Loucy (cell line): Measurements from ENCODE around the gene TNIP1.

Source experiments
- H2AFZ ChIP-seq: fragments of 200-600 bp; sonication (generic); 2 replicates; pipeline ENCODE4 v1.6.0; 2016; ENCODE audit warnings: antibody characterized with exemption, mild to moderate bottlenecking, low read length, moderate library complexity
- H3F3A ChIP-seq: fragments of 200-600 bp; 2 replicates; pipeline ENCODE4 v1.6.0; 2016; ENCODE audit warnings: antibody characterized with exemption, low read depth, mild to moderate bottlenecking
- H3K27me3 ChIP-seq: fragments of 200-600 bp; sonication (generic); 2 replicates; pipeline ENCODE4 v1.6.1; 2014; ENCODE audit warnings: low read length, mild to moderate bottlenecking; ENCODE audit not compliant: insufficient read depth, poor library complexity, severe bottlenecking
- H3K36me3 ChIP-seq: fragments of 200-600 bp; sonication (generic); 2 replicates; pipeline ENCODE4 v1.6.1; 2016; ENCODE audit warnings: low read length; ENCODE audit not compliant: insufficient read depth
- H3K4me1 ChIP-seq: fragments of 200-600 bp; sonication (generic); 2 replicates; pipeline ENCODE4 v1.5.1; 2014; ENCODE audit warnings: low read length, mild to moderate bottlenecking; ENCODE audit not compliant: insufficient read depth, poor library complexity, severe bottlenecking
- H3K4me2 ChIP-seq: fragments of 200-600 bp; sonication (generic); 2 replicates; pipeline ENCODE4 v1.6.0; 2014; ENCODE audit warnings: antibody characterized with exemption, low read length, low read depth, mild to moderate bottlenecking; ENCODE audit not compliant: poor library complexity, severe bottlenecking
- H3K4me3 ChIP-seq: fragments of 200-600 bp; sonication (generic); 2 replicates; pipeline ENCODE4 v1.5.1; 2014; ENCODE audit warnings: low read length, mild to moderate bottlenecking, mixed read lengths; ENCODE audit not compliant: poor library complexity, severe bottlenecking
- H3K79me2 ChIP-seq: fragments of 200-600 bp; sonication (generic); 2 replicates; pipeline ENCODE4 v1.6.1; 2014; ENCODE audit warnings: low read length; ENCODE audit not compliant: insufficient read depth
- H3K9ac ChIP-seq: fragments of 200-600 bp; sonication (generic); 2 replicates; pipeline ENCODE4 v1.6.0; 2014; ENCODE audit warnings: mild to moderate bottlenecking, low read depth, low read length, moderate library complexity; ENCODE audit not compliant: poor library complexity, severe bottlenecking
- H3K9me2 ChIP-seq: fragments of 200-600 bp; sonication (generic); replicated peaks from 2 replicates; pipeline ENCODE4 v1.6.1; 2016; ENCODE audit warnings: low read depth, low read length, mixed read lengths
- H3K9me3 ChIP-seq: fragments of 200-600 bp; sonication (generic); 2 replicates; pipeline ENCODE4 v1.6.1; 2014; ENCODE audit warnings: mild to moderate bottlenecking, antibody characterized with exemption, low read length, low read depth; ENCODE audit not compliant: insufficient read depth
- H4K20me1 ChIP-seq: fragments of 200-600 bp; sonication (generic); 2 replicates; pipeline ENCODE4 v1.6.0; 2014; ENCODE audit warnings: antibody characterized with exemption, low read length, mild to moderate bottlenecking; ENCODE audit not compliant: insufficient read depth, poor library complexity, severe bottlenecking
- EZH2phosphoT487 ChIP-seq: fragments of 200-600 bp; IDR thresholded peaks from 2 replicates; pipeline ENCODE4 v1.6.1; 2018; ENCODE audit warnings: antibody characterized with exemption, mild to moderate bottlenecking, moderate library complexity, borderline replicate concordance
- TF ChIP-seq, protein P1 (sequence below): fragments of 200-600 bp; sonication (generic); conservative IDR thresholded peaks from 2 replicates; pipeline ENCODE4 v1.5.1; 2014; ENCODE audit warnings: mild to moderate bottlenecking, antibody characterized with exemption, low read length

The TNIP1 gene

DNA sequence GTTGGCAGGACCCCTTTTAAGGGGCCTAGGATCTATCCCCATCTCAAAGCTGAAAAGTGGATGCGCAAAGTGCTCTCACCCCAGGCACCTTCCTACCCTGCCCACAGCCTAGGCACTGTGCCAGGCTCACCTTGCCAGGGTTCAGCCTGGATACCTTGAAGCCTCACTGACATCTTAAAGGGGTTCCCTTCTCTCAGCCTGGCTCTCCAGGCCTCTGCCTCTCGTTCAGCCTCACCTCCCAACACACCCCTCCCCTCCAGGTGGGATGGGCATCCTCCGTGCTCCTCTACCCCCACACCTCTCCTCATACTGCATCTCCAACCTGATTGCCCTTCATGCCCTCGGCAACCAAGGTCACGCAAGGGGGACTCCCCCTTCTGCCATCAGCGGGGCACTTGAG lies 25.5 kb downstream of the TNIP1 start:
- no peaks in the 10 kb centered on the region for H3K79me2 ChIP-seq
- no peak overlapping the region for H3K4me3 ChIP-seq
- H4K20me1 ChIP-seq: no peaks in the 10 kb centered on the region
- no peak overlapping the region for H2AFZ ChIP-seq
- H3K4me2 ChIP-seq: no peak overlapping the region
- H3K9ac ChIP-seq: no peak overlapping the region
- H3K27me3 ChIP-seq: no peaks in the 10 kb centered on the region
- no peaks in the 10 kb centered on the region for H3K9me2 ChIP-seq
- no peaks in the 10 kb centered on the region for H3F3A ChIP-seq
- H3K9me3 ChIP-seq: no peaks in the 10 kb centered on the region
- peaks cover 94% of the 10 kb centered on the region; the same call in 1 of the 2 replicates for H3K36me3 ChIP-seq
- peaks cover 4% of the 10 kb centered on the region for H3K4me1 ChIP-seq
- TF ChIP-seq, protein P1, sequence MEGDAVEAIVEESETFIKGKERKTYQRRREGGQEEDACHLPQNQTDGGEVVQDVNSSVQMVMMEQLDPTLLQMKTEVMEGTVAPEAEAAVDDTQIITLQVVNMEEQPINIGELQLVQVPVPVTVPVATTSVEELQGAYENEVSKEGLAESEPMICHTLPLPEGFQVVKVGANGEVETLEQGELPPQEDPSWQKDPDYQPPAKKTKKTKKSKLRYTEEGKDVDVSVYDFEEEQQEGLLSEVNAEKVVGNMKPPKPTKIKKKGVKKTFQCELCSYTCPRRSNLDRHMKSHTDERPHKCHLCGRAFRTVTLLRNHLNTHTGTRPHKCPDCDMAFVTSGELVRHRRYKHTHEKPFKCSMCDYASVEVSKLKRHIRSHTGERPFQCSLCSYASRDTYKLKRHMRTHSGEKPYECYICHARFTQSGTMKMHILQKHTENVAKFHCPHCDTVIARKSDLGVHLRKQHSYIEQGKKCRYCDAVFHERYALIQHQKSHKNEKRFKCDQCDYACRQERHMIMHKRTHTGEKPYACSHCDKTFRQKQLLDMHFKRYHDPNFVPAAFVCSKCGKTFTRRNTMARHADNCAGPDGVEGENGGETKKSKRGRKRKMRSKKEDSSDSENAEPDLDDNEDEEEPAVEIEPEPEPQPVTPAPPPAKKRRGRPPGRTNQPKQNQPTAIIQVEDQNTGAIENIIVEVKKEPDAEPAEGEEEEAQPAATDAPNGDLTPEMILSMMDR: no peak
- no peak for TF ChIP-seq EZH2phosphoT487

DNA sequence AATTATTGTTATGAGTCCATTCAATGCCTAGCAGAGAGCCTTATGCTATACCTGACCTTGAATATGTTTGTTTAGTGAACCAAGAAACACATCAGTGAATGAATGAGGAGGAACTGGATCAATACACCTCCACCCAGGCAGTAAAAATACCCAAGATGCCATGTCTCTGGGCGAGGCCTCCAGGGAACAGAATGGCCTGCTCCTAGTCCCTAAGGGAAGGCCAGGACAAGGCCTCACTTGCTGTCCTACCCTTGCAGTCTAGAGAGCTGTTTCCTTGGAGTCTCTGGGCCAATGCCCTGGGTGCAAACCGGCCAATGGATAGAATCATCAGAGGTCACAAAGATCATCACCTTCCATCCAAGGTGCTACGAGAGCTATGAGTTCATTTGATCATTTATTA lies 26.1 kb downstream of the TNIP1 start:
- Histone ChIP-seq H3K9ac (no peak overlapping the region), H3K27me3 (no peaks in the 10 kb centered on the region), H3K36me3 (peaks cover 94% of the 10 kb centered on the region; the same call in 1 of the 2 replicates), H2AFZ (no peak overlapping the region), H3K79me2 (no peaks in the 10 kb centered on the region), H3K9me3 (no peaks in the 10 kb centered on the region), H3F3A (no peaks in the 10 kb centered on the region), H3K4me2 (no peak overlapping the region), H3K4me3 (no peak overlapping the region), H3K4me1 (peaks cover 4% of the 10 kb centered on the region), H3K9me2 (no peaks in the 10 kb centered on the region), H4K20me1 (no peaks in the 10 kb centered on the region)
- TF ChIP-seq, protein P1: no peak
- no peak for TF ChIP-seq EZH2phosphoT487

DNA sequence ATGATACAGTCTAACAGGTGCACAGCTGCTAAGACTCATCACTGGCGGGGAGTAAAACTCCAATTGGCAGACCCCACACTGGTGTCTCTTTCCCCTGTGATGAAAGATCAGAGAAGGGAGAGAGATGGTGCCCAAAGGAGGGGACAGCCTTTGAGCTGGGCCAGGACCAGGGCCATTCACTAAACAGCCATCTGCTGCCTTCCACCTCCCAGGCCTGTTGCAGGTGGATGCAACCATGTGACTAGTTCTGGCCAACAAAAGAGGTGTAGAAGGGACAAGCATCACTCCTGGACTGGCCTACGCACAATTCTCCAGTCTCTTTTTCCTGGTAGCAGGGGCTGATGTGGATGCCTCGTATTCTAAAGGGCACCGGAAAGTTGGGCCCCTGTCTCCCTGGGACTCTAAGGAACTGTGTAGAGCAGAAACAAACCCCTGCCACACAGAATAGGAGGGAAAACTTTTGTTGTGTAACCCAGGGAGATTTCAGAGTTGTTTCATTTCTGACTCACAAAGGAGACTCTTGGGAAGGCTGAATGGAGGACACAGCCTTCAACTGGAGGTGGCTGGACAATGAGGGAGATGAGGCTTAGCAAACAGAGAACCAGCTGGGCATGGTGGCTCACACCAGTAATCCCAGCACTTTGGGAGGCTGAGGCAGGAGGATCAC lies 26.9 kb downstream of the TNIP1 start:
- peaks cover 4% of the 10 kb centered on the region for H3K4me1 ChIP-seq
- H3F3A ChIP-seq: no peaks in the 10 kb centered on the region
- no peaks in the 10 kb centered on the region for H3K9me2 ChIP-seq
- no peak overlapping the region for H3K4me2 ChIP-seq
- no peak overlapping the region for H2AFZ ChIP-seq
- no peak overlapping the region for H3K4me3 ChIP-seq
- H3K79me2 ChIP-seq: no peaks in the 10 kb centered on the region
- no peak overlapping the region for H3K9ac ChIP-seq
- peaks cover 94% of the 10 kb centered on the region for H3K36me3 ChIP-seq
- no peaks in the 10 kb centered on the region for H3K27me3 ChIP-seq
- no peak for TF ChIP-seq EZH2phosphoT487
- TF ChIP-seq, protein P1: no peak
- H3K9me3 ChIP-seq: no peaks in the 10 kb centered on the region
- H4K20me1 ChIP-seq: no peaks in the 10 kb centered on the region
